MCF 10A (cell line): ENCODE data around the gene A1BG. TPM values are rescaled to one million over a fixed set of nuclear protein-coding genes. Genes with fewer than 3 reads are reported as not detected.
"Not testable (repeated sequence)": the region's sequence is repeated elsewhere in the genome, so short reads cannot be mapped to it uniquely, and the experiment has no call there.

Experiments used
- BruUV-seq: library from RNA; stranded (reverse); fragments of 400-500 nt; replicated peaks from 2 replicates; lab custom pipeline; 2021; lab: Mats Ljungman, UMichigan
- CTCF ChIA-PET: fragments of 300-600 bp; sonication (Branson Sonifier 250); formaldehyde crosslinking; extraction: SDS; loops from one replicate; lab custom pipeline; 2021; ENCODE audit warnings: antibody characterized with exemption, inconsistent platforms; lab: Yijun Ruan, JAX
- POLR2A ChIA-PET: fragments of 300-600, 350-650 bp; sonication (Branson Sonifier 250); formaldehyde crosslinking; extraction: SDS; loops from one replicate; lab custom pipeline; 2020; ENCODE audit warnings: antibody characterized with exemption, inconsistent platforms; lab: Yijun Ruan, JAX
- DNase-seq: peaks from one replicate; pipeline ENCODE4 v3.0.0-alpha.2; 2018; ENCODE audit not compliant: unreplicated experiment
- H3K27ac Mint-ChIP-seq: one replicate; pipeline ENCODE4 v1.8.0; 2022; ENCODE audit warnings: mild to moderate bottlenecking, low read depth, mixed read lengths; ENCODE audit not compliant: unreplicated experiment
- H3K27me3 Mint-ChIP-seq: one replicate; pipeline ENCODE4 v1.8.0; 2022; ENCODE audit warnings: mixed read lengths; ENCODE audit not compliant: insufficient read depth, unreplicated experiment
- H3K36me3 Mint-ChIP-seq: one replicate; pipeline ENCODE4 v1.8.0; 2022; ENCODE audit warnings: mild to moderate bottlenecking, moderate library complexity, mixed read lengths; ENCODE audit not compliant: insufficient read depth, unreplicated experiment
- H3K4me1 Mint-ChIP-seq: one replicate; pipeline ENCODE4 v1.8.0; 2022; ENCODE audit warnings: mixed read lengths; ENCODE audit not compliant: insufficient read depth, unreplicated experiment
- H3K4me3 Mint-ChIP-seq: one replicate; pipeline ENCODE4 v1.8.0; 2022; ENCODE audit warnings: mild to moderate bottlenecking, moderate library complexity, mixed read lengths; ENCODE audit not compliant: unreplicated experiment
- H3K9me3 Mint-ChIP-seq: one replicate; pipeline ENCODE4 v1.8.0; 2022; ENCODE audit warnings: mixed read lengths; ENCODE audit not compliant: unreplicated experiment
- CTCF ChIP-seq: fragments of 200-600 bp; IDR thresholded peaks from one replicate; pipeline ENCODE4 v1.8.0; 2022; ENCODE audit warnings: antibody characterized with exemption, mild to moderate bottlenecking; ENCODE audit not compliant: unreplicated experiment
- intact Hi-C: fragments of 100-400 bp; cut with micrococcal nuclease; formaldehyde crosslinking; loops from 2 replicates; pipeline ENCODE4 v1.14.1; 2022
- total RNA-seq: library from RNA; stranded (reverse); gene quantifications from 2 replicates; pipeline ENCODE4 v1.2.3, GENCODE V29; 2022

Gene A1BG
- total RNA-seq, 1 experiment from 2014 or later: 6.4 TPM

- TSS peak; percentile 8 for BruUV-seq
- Mint-ChIP-seq H3K27ac (peak overlapping the region; percentile 97), H3K9me3 (no peaks in the 10 kb centered on the region), H3K4me1 (peaks cover 12% of the 10 kb centered on the region), H3K36me3 (peaks cover 20% of the 10 kb centered on the region), H3K4me3 (peak overlapping the region; percentile 94), H3K27me3 (no peaks in the 10 kb centered on the region)
- no peak for DNase-seq
- TF ChIP-seq CTCF: no peak
- POLR2A ChIA-PET: interaction anchor here (0.6 to 1.7 kb wide), 8 partner anchors 16 to 565 kb away, joined by 3 to 22 read pairs (median 6); partner anchors contain the start of genes ERVK3-1, ZBTB45, ZNF497 and ZNF552
- intact Hi-C loops: no loop called here
- CTCF ChIA-PET: interaction anchor here (1.3 kb wide), 1 partner anchor 11 kb away, joined by 6 read pairs; no protein-coding TSS in a partner anchor
These were observed 26.9 kb upstream of the A1BG start for GRCh38 chr19:58380037-58380661.

GRCh38 chr19:58379246-58379645 lies 26.0 kb upstream of the A1BG start:
- no peak overlapping the region for H3K27ac Mint-ChIP-seq
- DNase-seq: no peak
- no peaks in the 10 kb centered on the region for H3K9me3 Mint-ChIP-seq
- POLR2A ChIA-PET: interaction anchor here (0.7 to 1.7 kb wide), 6 partner anchors 15 to 141 kb away, joined by 3 to 22 read pairs (median 6); partner anchors contain the start of genes ZBTB45, ZNF497, ZNF584 and ZSCAN22
- no TSS peak for BruUV-seq
- peaks cover 20% of the 10 kb centered on the region for H3K36me3 Mint-ChIP-seq
- no peaks in the 10 kb centered on the region for H3K27me3 Mint-ChIP-seq
- peaks cover 12% of the 10 kb centered on the region for H3K4me1 Mint-ChIP-seq
- peak overlapping the region; percentile 94 for H3K4me3 Mint-ChIP-seq
- CTCF ChIA-PET: interaction anchor here (0.6 to 1.3 kb wide), 3 partner anchors 10 to 141 kb away, joined by 3 to 6 read pairs (median 4); partner anchors contain the start of gene ZBTB45
- TF ChIP-seq CTCF: no peak
- intact Hi-C loops: no loop called here

- H3K9me3 Mint-ChIP-seq, H3K4me3 Mint-ChIP-seq, H3K27ac Mint-ChIP-seq, H3K27me3 Mint-ChIP-seq, intact Hi-C loops, BruUV-seq: not testable (repeated sequence)
- peaks cover 12% of the 10 kb centered on the region for H3K4me1 Mint-ChIP-seq
- ChIA-PET CTCF (interaction anchor here (1.0 kb wide), 1 partner anchor 13 kb away, joined by 3 read pairs; no protein-coding TSS in a partner anchor), POLR2A (interaction anchor here (0.6 to 3.1 kb wide), 2 partner anchors 11 to 14 kb away, joined by 3 to 10 read pairs; partner anchors contain the start of gene ZNF497)
- H3K36me3 Mint-ChIP-seq: peaks cover 14% of the 10 kb centered on the region
- peak; percentile 38 for DNase-seq
These were observed 23.4 kb upstream of the A1BG start for GRCh38 chr19:58376724-58377123.

- Mint-ChIP-seq H3K27me3 (no peaks in the 10 kb centered on the region), H3K4me3 (no peak overlapping the region), H3K4me1 (no peaks in the 10 kb centered on the region), H3K27ac (no peak overlapping the region), H3K36me3 (no peaks in the 10 kb centered on the region), H3K9me3 (no peaks in the 10 kb centered on the region)
- TF ChIP-seq CTCF: no peak
- CTCF ChIA-PET: interaction anchor here (1.3 kb wide), 1 partner anchor 11 kb away, joined by 11 read pairs; the partner anchor contains the start of gene ZNF497
- POLR2A ChIA-PET: no interaction called here
- peak; percentile 32 for DNase-seq
- BruUV-seq: no TSS peak
- intact Hi-C loops: loop anchor here (5.0 kb wide), 1 partner anchor 967 kb away; no protein-coding TSS in a partner anchor
These were observed 20.9 kb upstream of the A1BG start for GRCh38 chr19:58374200-58374599.
